Urinary bladder (tissue), 2 donors: ENCODE measurements around the gene GSTT4. TPM values are rescaled to one million over a fixed set of nuclear protein-coding genes. Genes with fewer than 3 reads are reported as not detected.

Experiments used
- polyA plus RNA-seq: library from polyadenylated mRNA; stranded (reverse); fragments of 200-250 nt; gene quantifications from one replicate; pipeline ENCODE4 v1.2.3, GENCODE V29; 2013
- total RNA-seq: library from RNA; depleted of rRNA; stranded (reverse); fragments of >200 nt; gene quantifications from one replicate; pipeline ENCODE4 v1.2.3, GENCODE V29; 2014
- donor health status: healthy.

The GSTT4 gene
- total and polyA plus RNA-seq, 2 donors, result not detected

Other genes with a start within 250 kb of the GSTT4 start
- 0.63 TPM for gene C22orf15, start 242.5 kb downstream of the GSTT4 start, total RNA-seq
- 0.82 TPM for gene C22orf15, start 242.5 kb downstream of the GSTT4 start, polyA plus RNA-seq
- 3.6 TPM for gene CHCHD10, start 237.5 kb downstream of the GSTT4 start, total RNA-seq
- gene CHCHD10, start 237.5 kb downstream of the GSTT4 start, polyA plus RNA-seq, result 69.8 TPM
- 7.3 TPM for gene MMP11, start 232.6 kb downstream of the GSTT4 start, total RNA-seq
- 5.6 TPM for gene MMP11, start 232.6 kb downstream of the GSTT4 start, polyA plus RNA-seq
- gene SMARCB1, start 218.5 kb downstream of the GSTT4 start, total RNA-seq, result 16.7 TPM
- gene SMARCB1, start 218.5 kb downstream of the GSTT4 start, polyA plus RNA-seq, result 47.9 TPM
- gene DERL3, start 166.4 kb downstream of the GSTT4 start, total RNA-seq, result 0.74 TPM
- 0.98 TPM for gene DERL3, start 166.4 kb downstream of the GSTT4 start, polyA plus RNA-seq
- gene SLC2A11, start 147.6 kb downstream of the GSTT4 start, total RNA-seq, result 13.0 TPM
- 12.0 TPM for gene SLC2A11, start 147.6 kb downstream of the GSTT4 start, polyA plus RNA-seq
- gene MIF, start 111.1 kb downstream of the GSTT4 start, total RNA-seq, result 70.1 TPM
- gene MIF, start 111.1 kb downstream of the GSTT4 start, polyA plus RNA-seq, result 528 TPM
- 2.1 TPM for gene GSTT2B, start 44.3 kb downstream of the GSTT4 start, total RNA-seq
- 30.4 TPM for gene GSTT2B, start 44.3 kb downstream of the GSTT4 start, polyA plus RNA-seq
- 3.0 TPM for gene DDTL, start 38.6 kb downstream of the GSTT4 start, total RNA-seq
- gene DDTL, start 38.6 kb downstream of the GSTT4 start, polyA plus RNA-seq, result 6.3 TPM
- gene DDT, start 31.0 kb downstream of the GSTT4 start, total RNA-seq, result 71.1 TPM
- gene DDT, start 31.0 kb downstream of the GSTT4 start, polyA plus RNA-seq, result 232 TPM
- not detected for gene GSTT2, start 25.3 kb downstream of the GSTT4 start, total RNA-seq
- gene GSTT2, start 25.3 kb downstream of the GSTT4 start, polyA plus RNA-seq, result 5.7 TPM
- 34.2 TPM for gene CABIN1, start 5.9 kb upstream of the GSTT4 start, total RNA-seq
- 39.0 TPM for gene CABIN1, start 5.9 kb upstream of the GSTT4 start, polyA plus RNA-seq
- 0.26 TPM for gene SUSD2, start 176.0 kb upstream of the GSTT4 start, total RNA-seq
- 8.3 TPM for gene SUSD2, start 176.0 kb upstream of the GSTT4 start, polyA plus RNA-seq
- gene GGT5, start 239.6 kb upstream of the GSTT4 start, total RNA-seq, result 3.4 TPM
- 101 TPM for gene GGT5, start 239.6 kb upstream of the GSTT4 start, polyA plus RNA-seq